ENCODE measurements around the gene ARMC2.
A peak's percentile ranks its signal among the peaks of the same experiment; 100 is the strongest.
"Not testable (repeated sequence)": the region's sequence is repeated elsewhere in the genome, so short reads cannot be mapped to it uniquely, and the experiment has no call there.

The ARMC2 gene

GRCh38 chr6:108872141-108872557 lies 23.9 kb downstream of the ARMC2 start:
- DNase-seq (ENCODE audit: low read depth, low spot score): no peak

DNA sequence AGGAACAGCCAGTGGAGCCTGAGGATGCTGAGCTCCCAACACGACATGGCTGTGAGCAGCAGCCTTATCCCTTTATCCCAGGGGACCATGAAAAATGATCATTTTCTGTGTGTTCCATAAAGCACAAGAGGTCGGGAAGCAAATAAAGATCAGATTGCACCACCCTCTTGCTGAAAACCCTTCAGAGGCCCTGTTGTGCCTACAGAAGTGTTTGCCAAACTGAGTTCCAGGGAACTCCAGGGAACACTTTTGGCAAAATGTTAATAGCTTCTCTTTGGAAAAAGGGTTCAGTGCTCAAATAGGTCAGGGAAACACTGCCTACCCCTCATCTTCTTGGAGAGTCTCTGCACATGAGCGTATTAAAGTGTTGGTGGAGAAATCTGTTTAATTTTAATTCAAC lies 24.4 kb downstream of the ARMC2 start:
- no peak for DNase-seq (ENCODE audit: low read depth, low spot score)

- DNase-seq (ENCODE audit: low read depth, low spot score): no peak
Measured at GRCh38 chr6:108873251-108873650, 25.0 kb downstream of the ARMC2 start.

GRCh38 chr6:108873971-108874370 lies 25.7 kb downstream of the ARMC2 start:
- DNase-seq (ENCODE audit: low read depth, low spot score): no peak

- peak; percentile 19 for DNase-seq (ENCODE audit: low read depth, low spot score)
Measured at GRCh38 chr6:108874470-108875160, 26.4 kb downstream of the ARMC2 start.

- DNase-seq (ENCODE audit: low read depth, low spot score): no peak
Measured at GRCh38 chr6:108875161-108875555, 26.9 kb downstream of the ARMC2 start.

DNA sequence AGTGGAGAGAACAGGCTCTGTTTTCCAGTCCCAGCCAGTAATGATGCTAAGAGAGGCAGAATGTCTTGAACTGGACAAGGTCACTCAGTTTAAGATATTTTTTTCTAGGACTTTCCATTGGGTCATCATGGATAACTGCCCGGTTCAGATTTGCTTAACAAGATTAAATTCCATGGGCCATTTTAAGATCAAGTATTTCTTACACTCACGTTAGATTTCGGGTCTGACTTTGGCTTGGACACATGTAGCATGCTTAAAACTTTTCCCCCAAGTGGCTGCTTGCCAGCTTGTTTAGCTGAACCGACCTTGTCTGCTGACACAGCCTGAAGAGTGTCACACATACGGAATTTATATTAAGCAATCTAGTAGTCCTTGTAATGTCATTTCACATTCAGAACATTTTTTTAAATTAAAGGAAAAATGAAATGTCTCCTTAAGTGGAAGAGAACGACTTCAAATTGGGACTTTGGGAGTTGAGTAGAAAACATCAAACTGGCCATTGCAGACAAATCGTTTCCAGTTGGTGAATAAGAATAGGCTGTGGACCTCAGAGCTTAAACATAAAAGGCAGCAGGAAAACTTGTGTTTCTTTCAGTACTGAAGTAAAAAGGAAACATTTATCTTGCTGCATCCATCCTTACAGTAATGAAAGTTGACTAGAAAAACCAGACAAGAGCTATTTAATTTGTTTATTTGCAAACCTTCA lies 29.0 kb downstream of the ARMC2 start:
- DNase-seq (ENCODE audit: low read depth, low spot score): no peak

DNA sequence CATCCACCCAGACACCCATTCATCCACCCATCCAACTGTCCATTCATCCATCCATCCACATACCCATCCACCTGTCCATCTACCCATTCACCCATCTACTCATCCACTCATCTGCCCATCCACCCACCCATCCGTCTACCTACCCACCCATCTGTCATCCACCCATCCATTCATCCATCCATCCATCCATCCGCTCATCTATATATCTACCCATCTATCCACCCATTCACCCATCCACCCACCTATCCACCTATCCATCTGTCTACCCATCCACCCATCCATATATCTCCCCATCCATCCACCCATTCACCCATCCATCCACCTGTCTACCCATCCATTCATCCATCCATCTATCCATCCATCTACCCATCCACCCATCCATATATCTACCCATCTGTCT lies 30.7 kb downstream of the ARMC2 start:
- no peak for DNase-seq (ENCODE audit: low read depth, low spot score)

DNA sequence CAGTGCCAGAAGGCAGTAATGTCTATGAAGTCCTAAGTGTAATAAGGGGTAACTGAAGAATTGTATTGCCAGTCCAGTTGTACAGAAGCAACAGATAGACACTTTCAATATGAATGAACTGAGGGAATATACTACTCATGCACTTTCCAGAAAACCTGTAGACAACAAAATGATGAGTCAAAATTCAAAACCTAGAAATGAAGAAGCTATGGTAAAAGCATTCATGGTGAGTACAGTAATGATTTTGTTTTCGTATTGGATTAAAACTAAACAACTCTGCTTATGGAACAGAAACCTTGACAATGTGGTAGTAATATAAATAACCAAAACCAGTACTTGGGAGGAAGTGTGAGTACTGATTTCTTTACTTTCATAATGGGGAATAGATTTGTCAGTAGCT lies 35.0 kb downstream of the ARMC2 start:
- no peak for DNase-seq (ENCODE audit: low read depth, low spot score)

DNA sequence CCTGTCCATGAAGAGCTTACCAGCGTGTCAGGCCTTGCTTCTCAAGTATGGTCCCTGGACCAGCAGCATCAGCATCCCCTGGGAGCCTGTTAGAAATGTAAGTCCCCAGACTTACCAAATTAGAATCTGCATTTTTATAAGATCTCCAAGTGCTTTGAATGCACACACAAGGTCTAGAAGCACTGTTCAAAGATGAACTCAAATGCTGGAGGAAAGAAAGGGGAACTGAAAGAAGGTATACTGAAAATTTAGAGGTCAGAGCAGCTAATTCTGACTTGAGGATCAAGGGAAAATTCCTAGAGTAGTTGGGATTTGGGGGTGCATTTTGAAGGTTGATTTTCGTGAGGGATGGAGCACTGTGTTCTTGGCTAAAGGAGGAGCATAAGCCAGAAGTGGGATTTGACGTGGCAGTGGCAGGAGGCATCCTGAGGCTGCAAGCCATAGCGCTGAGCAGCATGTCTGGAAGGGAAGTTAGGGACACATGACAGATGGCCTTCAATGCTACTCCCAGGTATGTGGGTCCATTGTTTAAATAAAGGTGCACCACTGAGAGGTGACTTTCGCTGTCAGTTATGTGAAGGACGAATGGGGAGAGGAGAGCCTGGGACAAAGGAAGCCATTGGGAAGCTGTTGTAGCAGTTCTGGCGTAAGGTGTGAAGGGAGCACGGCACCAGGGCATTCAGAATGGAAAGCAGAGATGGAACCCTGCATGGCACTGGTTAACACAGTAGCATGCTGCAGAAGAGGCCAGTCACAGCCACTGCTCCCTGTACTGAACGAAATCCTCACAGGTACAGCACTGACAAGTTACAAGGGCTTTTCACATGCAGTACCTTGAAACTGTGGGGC lies 36.2 kb downstream of the ARMC2 start:
- no peak for DNase-seq (ENCODE audit: low read depth, low spot score)

DNA sequence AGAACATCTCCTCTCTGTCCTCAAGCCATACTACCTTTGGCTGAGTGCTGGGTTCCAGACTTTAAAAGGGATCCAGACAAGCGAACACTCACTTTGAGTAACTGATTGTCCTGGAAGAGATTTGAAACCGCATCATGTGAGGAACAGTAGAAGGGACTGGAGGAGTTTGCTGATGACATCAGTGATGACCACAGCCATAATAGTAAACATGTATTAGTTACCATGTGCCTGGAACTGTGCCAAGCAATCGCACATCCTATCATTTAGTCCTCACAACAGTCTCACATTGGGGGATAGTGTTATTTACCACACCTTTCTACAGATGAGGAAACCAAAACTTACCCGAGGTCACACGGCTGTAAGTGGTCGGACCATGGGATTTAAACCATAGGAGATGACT lies 39.8 kb downstream of the ARMC2 start:
- no peak for DNase-seq (ENCODE audit: low read depth, low spot score)

DNA sequence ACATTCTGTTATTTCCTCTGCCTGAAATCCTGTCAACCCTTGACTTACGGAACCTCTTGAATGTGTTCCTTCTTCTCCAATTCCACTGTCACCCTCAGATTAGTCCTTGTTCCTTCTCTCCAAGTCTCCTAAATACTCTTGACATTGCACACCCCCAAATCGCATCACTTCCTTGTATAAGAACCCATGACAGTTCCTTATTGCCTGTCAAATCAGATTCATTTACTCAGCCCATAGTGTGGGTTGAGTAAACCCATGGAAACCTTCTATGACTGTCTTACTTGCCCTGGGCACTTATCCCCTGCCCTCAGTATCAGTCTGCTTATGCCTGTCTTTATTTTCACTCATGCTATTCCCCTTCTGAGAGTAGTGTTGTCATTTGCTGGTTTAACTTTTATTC lies 40.5 kb downstream of the ARMC2 start:
- DNase-seq (ENCODE audit: low read depth, low spot score): no peak

GRCh38 chr6:108890898-108891297 lies 42.7 kb downstream of the ARMC2 start:
- DNase-seq (ENCODE audit: low read depth, low spot score): not testable (repeated sequence)

GRCh38 chr6:108895571-108895970 lies 47.3 kb downstream of the ARMC2 start:
- no peak for DNase-seq (ENCODE audit: low read depth, low spot score)

DNA sequence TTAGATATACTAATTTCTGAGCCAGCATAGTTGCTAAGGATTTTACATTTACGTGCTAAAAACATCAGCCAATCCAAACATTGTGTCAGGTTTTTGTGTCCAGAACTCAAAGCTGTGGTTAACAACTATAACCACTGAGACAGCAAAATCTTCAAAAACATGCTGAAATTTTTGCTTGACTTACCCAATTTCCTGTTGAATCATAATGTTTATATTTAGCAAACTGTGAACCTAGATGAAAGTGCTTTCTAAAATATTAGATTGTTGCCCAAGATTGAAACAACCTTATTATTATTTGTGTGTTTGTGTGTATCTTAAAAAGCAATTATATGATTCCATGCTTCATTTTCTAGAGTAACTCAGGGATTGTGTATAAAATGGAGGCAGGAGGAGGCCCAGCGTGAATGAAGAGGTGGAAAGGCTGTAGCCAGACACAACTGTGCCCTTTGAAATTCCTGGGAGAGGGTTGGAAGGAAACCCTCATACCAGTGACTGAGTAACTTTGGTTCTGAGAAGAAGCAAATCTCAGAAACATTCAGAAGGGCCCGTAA lies 48.0 kb downstream of the ARMC2 start:
- DNase-seq (ENCODE audit: low read depth, low spot score): no peak

- no peak for DNase-seq (ENCODE audit: low read depth, low spot score)
Measured at GRCh38 chr6:108897371-108897770, 49.1 kb downstream of the ARMC2 start.

- DNase-seq (ENCODE audit: low read depth, low spot score): no peak
Measured at GRCh38 chr6:108902382-108902792, 54.2 kb downstream of the ARMC2 start.

- no peak for DNase-seq (ENCODE audit: low read depth, low spot score)
Measured at GRCh38 chr6:108903796-108904195, 55.6 kb downstream of the ARMC2 start.

GRCh38 chr6:108904741-108905140 lies 56.5 kb downstream of the ARMC2 start:
- DNase-seq (ENCODE audit: low read depth, low spot score): no peak

DNA sequence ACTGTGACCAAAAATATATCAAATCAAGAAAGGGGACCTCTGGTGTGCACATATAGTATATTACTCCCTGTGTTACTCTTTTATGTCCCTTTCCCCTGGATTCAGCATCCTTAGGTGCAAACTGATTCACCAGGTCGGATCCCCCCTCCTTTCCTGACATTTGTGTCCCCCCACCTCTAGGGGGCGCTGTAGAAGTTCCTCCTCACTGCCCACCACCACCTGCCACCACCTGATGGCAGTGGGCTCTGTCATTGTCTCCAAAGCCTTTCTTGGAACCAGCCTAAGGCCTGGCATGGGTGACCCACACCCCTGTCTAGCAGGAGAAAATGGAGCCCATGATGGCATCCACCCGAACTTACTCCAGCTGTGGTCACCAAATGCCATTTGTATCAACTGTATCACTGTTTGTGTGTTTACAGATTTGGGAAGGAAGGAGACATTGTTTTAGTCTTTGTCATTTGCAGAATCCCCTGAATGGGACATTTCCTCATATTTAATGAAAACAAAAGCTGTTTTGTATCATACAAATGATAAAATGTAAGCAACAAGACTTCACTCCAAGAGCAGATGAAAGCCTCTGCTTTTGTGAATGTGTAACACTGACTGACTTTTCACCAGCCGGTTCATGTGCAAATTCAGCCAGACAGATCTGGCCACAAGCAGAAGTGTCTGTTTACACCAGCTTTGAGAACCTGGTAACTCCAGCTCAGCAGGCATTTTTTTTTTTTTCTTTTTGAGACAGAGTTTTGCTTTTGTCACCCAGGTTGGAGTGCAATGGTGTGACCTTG lies 66.2 kb downstream of the ARMC2 start:
- DNase-seq (ENCODE audit: low read depth, low spot score): no peak

DNA sequence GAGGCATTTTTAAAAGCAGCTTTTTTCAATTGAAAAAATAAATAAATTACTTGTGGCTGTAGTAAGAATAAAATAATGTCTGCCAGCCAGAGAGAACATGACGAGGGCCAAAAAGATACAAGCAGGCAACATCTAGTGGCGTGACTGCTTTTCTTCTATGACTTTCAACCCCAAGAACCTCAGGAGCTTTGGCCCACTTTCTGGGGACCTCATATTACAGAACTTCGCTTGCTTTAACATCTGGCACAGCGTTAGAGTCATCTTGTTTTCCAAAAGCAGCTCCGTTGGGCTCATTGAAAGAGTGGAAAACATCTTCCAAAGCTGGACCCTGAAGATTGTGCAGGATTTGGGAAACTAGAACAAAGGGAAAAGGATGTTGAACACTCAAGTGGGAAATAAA lies 67.0 kb downstream of the ARMC2 start:
- DNase-seq (ENCODE audit: low read depth, low spot score): no peak
